ENCODE measurements around the gene ICAM1. TPM values are rescaled to one million over a fixed set of nuclear protein-coding genes. Genes with fewer than 3 reads are reported as not detected.

The ICAM1 gene
- total RNA-seq, 1 experiment from 2014 or later, result 23.8 TPM

- Histone ChIP-seq H2AFZ (no peak overlapping the region), H3K9me3 (ENCODE audit: insufficient read depth, low read depth) (no peaks in the 10 kb centered on the region), H3K4me3 (no peak overlapping the region), H3F3A (ENCODE audit: insufficient read depth, low read depth) (peaks cover 41% of the 10 kb centered on the region; the same call in 1 of the 2 replicates), H3K79me2 (ENCODE audit: low read depth) (no peaks in the 10 kb centered on the region), H3K27me3 (ENCODE audit: insufficient read depth, low read depth) (no peaks in the 10 kb centered on the region), H3K36me3 (ENCODE audit: low read depth) (peaks cover 8% of the 10 kb centered on the region; the same call in 1 of the 2 replicates), H3K27ac (no peak overlapping the region), H3K4me2 (no peak overlapping the region), H4K20me1 (ENCODE audit: insufficient read depth) (peaks cover 7% of the 10 kb centered on the region), H3K9me2 (ENCODE audit: insufficient read depth) (no peaks in the 10 kb centered on the region), H3K4me1 (replicated peaks; ENCODE audit: insufficient read depth) (peaks cover 5% of the 10 kb centered on the region)
- POLR2A ChIA-PET (ENCODE audit: unreplicated experiment), result no interaction called here
- DNase-seq, result no peak
- TF ChIP-seq CTCF (conservative IDR thresholded peaks at IDR 0.05) (no peak), EZH2 (IDR thresholded peaks at IDR 0.05; ENCODE audit: low read depth) (no peak)
- no TSS peak for BruUV-seq (replicated peaks)
- CTCF ChIA-PET, result no interaction called here
- intact Hi-C loops (cut with micrococcal nuclease; ENCODE audit: unreplicated experiment), result no loop called here
Observed at GRCh38 chr19:10320602-10321416, 49.9 kb downstream of the ICAM1 start.

- no peaks in the 10 kb centered on the region for H3K9me2 ChIP-seq (ENCODE audit: insufficient read depth)
- no TSS peak for BruUV-seq (replicated peaks)
- H2AFZ ChIP-seq, result no peak overlapping the region
- no peaks in the 10 kb centered on the region for H3K27me3 ChIP-seq (ENCODE audit: insufficient read depth, low read depth)
- DNase-seq, result no peak
- no peak overlapping the region for H3K4me3 ChIP-seq
- H3K27ac ChIP-seq, result no peak overlapping the region
- H3K79me2 ChIP-seq (ENCODE audit: low read depth), result no peaks in the 10 kb centered on the region
- H3K4me2 ChIP-seq, result no peak overlapping the region
- intact Hi-C loops (cut with micrococcal nuclease; ENCODE audit: unreplicated experiment), result no loop called here
- H3F3A ChIP-seq (ENCODE audit: insufficient read depth, low read depth), result peaks cover 39% of the 10 kb centered on the region; the same call in 1 of the 2 replicates
- H3K36me3 ChIP-seq (ENCODE audit: low read depth), result peaks cover 14% of the 10 kb centered on the region; the same call in 1 of the 2 replicates
- CTCF ChIA-PET, result no interaction called here
- POLR2A ChIA-PET (ENCODE audit: unreplicated experiment), result no interaction called here
- no peaks in the 10 kb centered on the region for H3K4me1 ChIP-seq (replicated peaks; ENCODE audit: insufficient read depth)
- no peak for TF ChIP-seq EZH2 (IDR thresholded peaks at IDR 0.05; ENCODE audit: low read depth)
- no peaks in the 10 kb centered on the region for H3K9me3 ChIP-seq (ENCODE audit: insufficient read depth, low read depth)
- H4K20me1 ChIP-seq (ENCODE audit: insufficient read depth), result peaks cover 8% of the 10 kb centered on the region
Observed at GRCh38 chr19:10321417-10321797, 50.5 kb downstream of the ICAM1 start.

GRCh38 chr19:10321874-10322835 lies 51.2 kb downstream of the ICAM1 start:
- no peak overlapping the region for H3K27ac ChIP-seq
- no peaks in the 10 kb centered on the region for H3K9me2 ChIP-seq (ENCODE audit: insufficient read depth)
- ChIA-PET CTCF (no interaction called here), POLR2A (ENCODE audit: unreplicated experiment) (no interaction called here)
- no TSS peak for BruUV-seq (replicated peaks)
- H4K20me1 ChIP-seq (ENCODE audit: insufficient read depth), result peaks cover 16% of the 10 kb centered on the region
- no peaks in the 10 kb centered on the region for H3K9me3 ChIP-seq (ENCODE audit: insufficient read depth, low read depth)
- TF ChIP-seq CTCF (conservative IDR thresholded peaks at IDR 0.05), result no peak
- TF ChIP-seq EZH2 (IDR thresholded peaks at IDR 0.05; ENCODE audit: low read depth), result no peak
- no peak overlapping the region for H3K4me3 ChIP-seq
- H2AFZ ChIP-seq, result no peak overlapping the region
- H3K27me3 ChIP-seq (ENCODE audit: insufficient read depth, low read depth), result no peaks in the 10 kb centered on the region
- H3K4me1 ChIP-seq (replicated peaks; ENCODE audit: insufficient read depth), result no peaks in the 10 kb centered on the region
- peaks cover 39% of the 10 kb centered on the region; the same call in 1 of the 2 replicates for H3F3A ChIP-seq (ENCODE audit: insufficient read depth, low read depth)
- H3K79me2 ChIP-seq (ENCODE audit: low read depth), result no peaks in the 10 kb centered on the region
- peaks cover 15% of the 10 kb centered on the region; the same call in 1 of the 2 replicates for H3K36me3 ChIP-seq (ENCODE audit: low read depth)
- no peak for DNase-seq
- intact Hi-C loops (cut with micrococcal nuclease; ENCODE audit: unreplicated experiment), result no loop called here
- no peak overlapping the region for H3K4me2 ChIP-seq

Measured in PC-9 (cell line).